ENCODE measurements around the gene ANAPC4.

- TF ChIP-seq EZH2 (IDR thresholded peaks at IDR 0.05; ENCODE audit: insufficient read depth, poor library complexity, severe bottlenecking) (no peak), EZH2phosphoT487 (IDR thresholded peaks at IDR 0.05; ENCODE audit: insufficient read depth, low read depth) (no peak)
Observed at GRCh38 chr4:25421816-25422525, 44.9 kb downstream of the ANAPC4 start.
